Kidney (tissue), 14 donors: Measurements from ENCODE around the gene ERC2. TPM values are rescaled to one million over a fixed set of nuclear protein-coding genes. Genes with fewer than 3 reads are reported as not detected.

Experiments used
- DNase-seq, 5 donors: peaks; one replicate each; pipeline ENCODE4 v3.0.0-alpha.2; 2013 to 2020
- FAIRE-seq: peaks from 2 replicates; lab custom pipeline; 2012; peaks lifted over from hg19 to GRCh38; lab: Jason Lieb, UNC
- H3K27ac ChIP-seq, 2 donors: one replicate each; pipeline ENCODE4 v1.7.0; 2013; ENCODE audit warnings: low read depth in 2 of 2, low read length in 2 of 2, inconsistent platforms in 1 of 2
- H3K27me3 ChIP-seq: one replicate; pipeline ENCODE4 v1.7.1; 2013; ENCODE audit warnings: low read length, inconsistent platforms; ENCODE audit not compliant: control insufficient read depth, insufficient read depth
- H3K36me3 ChIP-seq, 3 donors: one replicate each; pipeline versions ENCODE4 v1.7.0 to v1.7.1; 2013; ENCODE audit warnings: low read length in 3 of 3, control low read depth in 1 of 3, inconsistent platforms in 1 of 3; ENCODE audit not compliant: insufficient read depth in 3 of 3, control insufficient read depth in 2 of 3
- H3K4me1 ChIP-seq, 3 donors: one replicate each; pipeline versions ENCODE4 v1.7.0 to v1.7.1; 2013; ENCODE audit warnings: low read length in 3 of 3, inconsistent platforms in 1 of 3, low read depth in 1 of 3; ENCODE audit not compliant: control insufficient read depth in 2 of 3, insufficient read depth in 2 of 3
- H3K4me3 ChIP-seq, 3 donors: one replicate each; pipeline versions ENCODE4 v1.7.0 to v1.8.1; 2013; ENCODE audit warnings: low read length in 3 of 3, control low read depth in 1 of 3, inconsistent platforms in 1 of 3
- H3K9ac ChIP-seq, 3 donors: one replicate each; pipeline versions ENCODE4 v1.7.0 to v1.7.1; 2013; ENCODE audit warnings: low read length in 3 of 3, control low read depth in 1 of 3, inconsistent platforms in 1 of 3
- H3K9me3 ChIP-seq, 3 donors: one replicate each; pipeline versions ENCODE4 v1.7.0 to v1.7.1; 2013; ENCODE audit warnings: low read length in 3 of 3, control low read depth in 1 of 3, inconsistent platforms in 1 of 3; ENCODE audit not compliant: control insufficient read depth in 2 of 3, insufficient read depth in 1 of 3
- CTCF ChIP-seq: IDR thresholded peaks from 3 replicates; pipeline ENCODE4 v1.5.1; 2012; ENCODE audit warnings: mild to moderate bottlenecking, moderate library complexity, borderline replicate concordance; ENCODE audit not compliant: insufficient read depth; ENCODE audit errors: extremely low read depth
- intact Hi-C: fragments of 100-400 bp; cut with DNase I; formaldehyde crosslinking; loops from one replicate; pipeline ENCODE4 v1.11.1; 2022
- polyA plus RNA-seq: library from polyadenylated mRNA; stranded (reverse); fragments of 350-450 nt; fragmentation: Illumina TruSeq; extraction: RNeasy Lipid Tissue Mini Kit (QIAGEN cat#74804); gene quantifications from one replicate; pipeline ENCODE4 v1.2.3, GENCODE V29; 2014; ENCODE audit warnings: low read depth, low replicate concordance; ENCODE audit not compliant: insufficient read depth
- total RNA-seq: library from RNA; stranded (reverse); fragmentation: NEBNext Ultra II Directional; extraction: Animal tissue kit (Norgen Biotek cat#: 25700); gene quantifications from one replicate; pipeline ENCODE4 v1.2.1, GENCODE V29; 2021
- donor health status: control.
- donor health status: control.
- donor health status: control.
- donor health status: control.
- donor health status: control.
- donor health status: DM: yes; HTN: yes; CAD: no.
- donor health status: Normal renal cell carcinoma (clear cell type).

The ERC2 gene
- total and polyA plus RNA-seq, 2 donors from 2014 or later, result 0.92 to 3.8 TPM

GRCh38 chr3:56200251-56200650 lies 268.0 kb downstream of the ERC2 start:
- intact Hi-C loops, result no loop called here
- FAIRE-seq, result no peak
- no peaks in the 10 kb centered on the region for H3K4me1 ChIP-seq

DNA sequence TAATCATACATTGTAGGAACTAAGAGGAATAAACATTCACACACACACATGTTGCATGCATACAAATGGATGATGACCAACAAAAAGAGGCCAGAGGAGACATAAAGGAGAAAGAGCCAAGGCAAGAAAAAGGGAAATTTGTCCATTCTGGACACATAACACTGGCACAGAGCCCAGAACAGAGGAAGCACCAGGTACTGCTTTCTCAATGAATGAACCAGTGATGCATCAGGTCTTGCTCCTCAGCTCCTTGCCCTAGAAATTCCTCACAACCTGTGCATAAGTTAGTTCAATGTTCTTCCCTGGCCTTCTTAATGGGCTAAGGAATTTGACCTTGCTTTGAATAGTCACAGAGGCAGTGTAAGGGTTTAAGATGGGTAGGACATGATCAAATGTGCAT lies 270.3 kb downstream of the ERC2 start:
- DNase-seq (no peak), FAIRE-seq (no peak)
- intact Hi-C loops, result no loop called here
- no peak overlapping the region for H3K4me3 ChIP-seq
- H3K27me3 ChIP-seq, result no peaks in the 10 kb centered on the region
- H3K36me3 ChIP-seq, result no peaks in the 10 kb centered on the region
- no peak overlapping the region for H3K9ac ChIP-seq
- no peaks in the 10 kb centered on the region for H3K4me1 ChIP-seq
- H3K27ac ChIP-seq, result no peak overlapping the region
- no peaks in the 10 kb centered on the region for H3K9me3 ChIP-seq
- no peak for TF ChIP-seq CTCF

More at GRCh38 chr3:56200251-56200650, 268.0 kb downstream of the ERC2 start:
- Histone ChIP-seq H3K36me3 (no peaks in the 10 kb centered on the region), H3K9ac (no peak overlapping the region), H3K9me3 (no peaks in the 10 kb centered on the region), H3K4me3 (no peak overlapping the region), H3K27ac (no peak overlapping the region), H3K27me3 (no peaks in the 10 kb centered on the region)
- TF ChIP-seq CTCF, result no peak
- no peak for DNase-seq

- no peaks in the 10 kb centered on the region for H3K36me3 ChIP-seq
- no peaks in the 10 kb centered on the region for H3K4me1 ChIP-seq
- H3K27ac ChIP-seq, result no peak overlapping the region
- no peak for DNase-seq
- H3K9me3 ChIP-seq, result no peaks in the 10 kb centered on the region
- H3K9ac ChIP-seq, result no peak overlapping the region
- H3K4me3 ChIP-seq, result no peak overlapping the region
- TF ChIP-seq CTCF, result no peak
- FAIRE-seq, result no peak
- intact Hi-C loops, result no loop called here
- H3K27me3 ChIP-seq, result no peaks in the 10 kb centered on the region
These were observed 270.9 kb downstream of the ERC2 start for GRCh38 chr3:56197259-56197965.
